ENCODE data around the gene GRIP1. TPM values are rescaled to one million over a fixed set of nuclear protein-coding genes. Genes with fewer than 3 reads are reported as not detected.

Gene GRIP1
- total and polyA plus RNA-seq, 2 donors (not counting 1 experiment from before 2014, with no cell fraction given), result 0.12 TPM; not detected in 1

DNA sequence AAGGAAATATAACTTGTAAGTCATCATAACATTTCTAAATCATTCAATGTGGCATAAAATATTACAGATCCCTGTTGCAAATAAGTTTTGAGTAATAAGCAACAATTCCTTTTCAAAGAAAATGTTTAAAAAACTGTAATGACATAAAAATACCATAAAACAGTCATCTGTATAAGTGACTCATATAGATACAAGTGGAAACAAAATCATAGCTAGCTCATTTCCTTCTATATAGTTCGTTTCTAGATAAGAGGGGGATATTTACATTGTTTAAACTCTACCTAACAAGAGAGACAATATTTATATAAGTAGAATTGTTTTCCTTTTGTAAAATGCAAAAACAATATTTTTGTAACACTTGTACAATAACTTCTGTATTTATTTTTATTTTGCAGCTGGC is 148.9 kb downstream of the GRIP1 start:
- Histone ChIP-seq H2AFZ (ENCODE audit: low read length) (no peak overlapping the region), H3K4me1 (ENCODE audit: control insufficient read depth, extremely low read depth, insufficient read depth, low read length) (no peaks in the 10 kb centered on the region), H3K27me3 (ENCODE audit: control insufficient read depth, insufficient read depth, low read length) (no peaks in the 10 kb centered on the region), H3K4me2 (ENCODE audit: extremely low read depth, insufficient read depth, low read length) (no peak overlapping the region), H3K4me3 (replicated peaks in 1 of 4; ENCODE audit: control extremely low read depth in 1 of 4, insufficient read depth in 1 of 4, low read depth in 3 of 4, low read length in 4 of 4) (no peak overlapping the region), H3K36me3 (ENCODE audit: control insufficient read depth, insufficient read depth, low read length) (no peaks in the 10 kb centered on the region), H3K27ac (ENCODE audit: insufficient read depth, low read length) (no peak overlapping the region), H3K79me2 (ENCODE audit: control insufficient read depth, insufficient read depth, low read length) (no peaks in the 10 kb centered on the region), H4K20me1 (ENCODE audit: control insufficient read depth, extremely low read depth, insufficient read depth, low read length) (no peaks in the 10 kb centered on the region), H3K9me3 (ENCODE audit: control insufficient read depth, insufficient read depth, low read depth, low read length) (no peaks in the 10 kb centered on the region), H3K9ac (ENCODE audit: insufficient read depth, low read length) (no peak overlapping the region)
- no peak for DNase-seq (ENCODE audit: low read depth in 2 of 2)
- TF ChIP-seq, protein P1, sequence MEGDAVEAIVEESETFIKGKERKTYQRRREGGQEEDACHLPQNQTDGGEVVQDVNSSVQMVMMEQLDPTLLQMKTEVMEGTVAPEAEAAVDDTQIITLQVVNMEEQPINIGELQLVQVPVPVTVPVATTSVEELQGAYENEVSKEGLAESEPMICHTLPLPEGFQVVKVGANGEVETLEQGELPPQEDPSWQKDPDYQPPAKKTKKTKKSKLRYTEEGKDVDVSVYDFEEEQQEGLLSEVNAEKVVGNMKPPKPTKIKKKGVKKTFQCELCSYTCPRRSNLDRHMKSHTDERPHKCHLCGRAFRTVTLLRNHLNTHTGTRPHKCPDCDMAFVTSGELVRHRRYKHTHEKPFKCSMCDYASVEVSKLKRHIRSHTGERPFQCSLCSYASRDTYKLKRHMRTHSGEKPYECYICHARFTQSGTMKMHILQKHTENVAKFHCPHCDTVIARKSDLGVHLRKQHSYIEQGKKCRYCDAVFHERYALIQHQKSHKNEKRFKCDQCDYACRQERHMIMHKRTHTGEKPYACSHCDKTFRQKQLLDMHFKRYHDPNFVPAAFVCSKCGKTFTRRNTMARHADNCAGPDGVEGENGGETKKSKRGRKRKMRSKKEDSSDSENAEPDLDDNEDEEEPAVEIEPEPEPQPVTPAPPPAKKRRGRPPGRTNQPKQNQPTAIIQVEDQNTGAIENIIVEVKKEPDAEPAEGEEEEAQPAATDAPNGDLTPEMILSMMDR (conservative IDR thresholded peaks at IDR 0.05 in 1 of 2, IDR thresholded peaks at IDR 0.05 in 1 of 2; ENCODE audit: low read depth in 1 of 2, low read length in 2 of 2), result no peak
- TF ChIP-seq EZH2 (IDR thresholded peaks at IDR 0.05; ENCODE audit: low read length, missing control alignments), result no peak

DNA sequence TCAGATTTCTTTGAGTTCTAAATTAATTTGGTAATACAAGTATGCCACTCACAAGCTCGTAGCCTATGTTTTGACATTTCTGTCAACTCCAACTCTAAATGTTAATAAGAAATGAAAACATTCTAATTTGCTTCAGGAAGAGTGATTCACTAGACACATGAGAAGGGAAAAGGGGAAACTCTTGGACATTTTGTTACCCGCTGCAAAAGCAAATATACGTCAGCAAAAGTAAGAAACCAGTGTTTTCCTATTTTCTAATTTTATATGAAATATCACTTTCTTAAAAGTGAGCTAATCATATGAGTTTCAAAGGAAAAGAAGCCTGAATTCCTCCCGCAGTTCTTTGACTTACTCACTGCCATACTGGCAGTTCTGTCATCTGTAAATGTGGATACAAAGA is 162.3 kb downstream of the GRIP1 start:
- Histone ChIP-seq H3K4me3 (replicated peaks in 1 of 4; ENCODE audit: control extremely low read depth in 1 of 4, insufficient read depth in 1 of 4, low read depth in 3 of 4, low read length in 4 of 4) (no peak overlapping the region), H3K79me2 (ENCODE audit: control insufficient read depth, insufficient read depth, low read length) (no peaks in the 10 kb centered on the region), H3K27me3 (ENCODE audit: control insufficient read depth, insufficient read depth, low read length) (no peaks in the 10 kb centered on the region), H3K9me3 (ENCODE audit: control insufficient read depth, insufficient read depth, low read depth, low read length) (no peaks in the 10 kb centered on the region), H3K4me1 (ENCODE audit: control insufficient read depth, extremely low read depth, insufficient read depth, low read length) (no peaks in the 10 kb centered on the region), H3K27ac (ENCODE audit: insufficient read depth, low read length) (no peak overlapping the region), H3K9ac (ENCODE audit: insufficient read depth, low read length) (no peak overlapping the region), H3K36me3 (ENCODE audit: control insufficient read depth, insufficient read depth, low read length) (no peaks in the 10 kb centered on the region), H4K20me1 (ENCODE audit: control insufficient read depth, extremely low read depth, insufficient read depth, low read length) (no peaks in the 10 kb centered on the region), H3K4me2 (ENCODE audit: extremely low read depth, insufficient read depth, low read length) (no peak overlapping the region), H2AFZ (ENCODE audit: low read length) (no peak overlapping the region)
- peak in 1 of 2 donors; percentile 9 for DNase-seq (ENCODE audit: low read depth in 2 of 2)
- no peak for TF ChIP-seq EZH2 (IDR thresholded peaks at IDR 0.05; ENCODE audit: low read length, missing control alignments)
- TF ChIP-seq, protein P1 (conservative IDR thresholded peaks at IDR 0.05 in 1 of 2, IDR thresholded peaks at IDR 0.05 in 1 of 2; ENCODE audit: low read depth in 1 of 2, low read length in 2 of 2), result no peak

DNA sequence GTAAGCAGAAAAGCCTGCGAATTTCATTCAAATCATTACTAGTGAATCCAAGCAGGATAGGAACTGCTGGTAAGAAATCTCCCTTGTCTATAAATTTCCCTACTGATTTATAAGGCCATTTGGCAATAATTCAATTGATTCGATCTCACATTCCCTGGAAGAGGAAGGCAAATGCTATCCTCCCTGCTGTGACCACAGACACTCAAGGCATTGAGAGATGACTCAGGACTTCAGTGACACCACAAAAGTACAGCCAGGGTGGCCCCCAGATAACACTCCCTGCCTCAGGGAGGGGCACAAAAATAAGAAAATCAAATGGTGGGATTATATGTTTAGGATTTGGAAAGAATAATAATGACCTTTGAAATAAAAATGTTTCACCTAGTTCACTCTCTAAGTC is 162.7 kb downstream of the GRIP1 start:
- H3K4me1 ChIP-seq (ENCODE audit: control insufficient read depth, extremely low read depth, insufficient read depth, low read length), result no peaks in the 10 kb centered on the region
- no peak overlapping the region for H3K4me2 ChIP-seq (ENCODE audit: extremely low read depth, insufficient read depth, low read length)
- no peak for TF ChIP-seq EZH2 (IDR thresholded peaks at IDR 0.05; ENCODE audit: low read length, missing control alignments)
- TF ChIP-seq, protein P1 (conservative IDR thresholded peaks at IDR 0.05 in 1 of 2, IDR thresholded peaks at IDR 0.05 in 1 of 2; ENCODE audit: low read depth in 1 of 2, low read length in 2 of 2), result no peak
- H3K27ac ChIP-seq (ENCODE audit: insufficient read depth, low read length), result no peak overlapping the region
- no peaks in the 10 kb centered on the region for H3K27me3 ChIP-seq (ENCODE audit: control insufficient read depth, insufficient read depth, low read length)
- no peak overlapping the region for H2AFZ ChIP-seq (ENCODE audit: low read length)
- H3K9ac ChIP-seq (ENCODE audit: insufficient read depth, low read length), result no peak overlapping the region
- H3K36me3 ChIP-seq (ENCODE audit: control insufficient read depth, insufficient read depth, low read length), result no peaks in the 10 kb centered on the region
- H3K9me3 ChIP-seq (ENCODE audit: control insufficient read depth, insufficient read depth, low read depth, low read length), result no peaks in the 10 kb centered on the region
- H4K20me1 ChIP-seq (ENCODE audit: control insufficient read depth, extremely low read depth, insufficient read depth, low read length), result no peaks in the 10 kb centered on the region
- peak in 1 of 2 donors; percentile 78 for DNase-seq (ENCODE audit: low read depth in 2 of 2)
- no peak overlapping the region for H3K4me3 ChIP-seq (replicated peaks in 1 of 4; ENCODE audit: control extremely low read depth in 1 of 4, insufficient read depth in 1 of 4, low read depth in 3 of 4, low read length in 4 of 4)
- no peaks in the 10 kb centered on the region for H3K79me2 ChIP-seq (ENCODE audit: control insufficient read depth, insufficient read depth, low read length)
